Measurements from ENCODE around the gene VPS4A.

VPS4A gene

DNA sequence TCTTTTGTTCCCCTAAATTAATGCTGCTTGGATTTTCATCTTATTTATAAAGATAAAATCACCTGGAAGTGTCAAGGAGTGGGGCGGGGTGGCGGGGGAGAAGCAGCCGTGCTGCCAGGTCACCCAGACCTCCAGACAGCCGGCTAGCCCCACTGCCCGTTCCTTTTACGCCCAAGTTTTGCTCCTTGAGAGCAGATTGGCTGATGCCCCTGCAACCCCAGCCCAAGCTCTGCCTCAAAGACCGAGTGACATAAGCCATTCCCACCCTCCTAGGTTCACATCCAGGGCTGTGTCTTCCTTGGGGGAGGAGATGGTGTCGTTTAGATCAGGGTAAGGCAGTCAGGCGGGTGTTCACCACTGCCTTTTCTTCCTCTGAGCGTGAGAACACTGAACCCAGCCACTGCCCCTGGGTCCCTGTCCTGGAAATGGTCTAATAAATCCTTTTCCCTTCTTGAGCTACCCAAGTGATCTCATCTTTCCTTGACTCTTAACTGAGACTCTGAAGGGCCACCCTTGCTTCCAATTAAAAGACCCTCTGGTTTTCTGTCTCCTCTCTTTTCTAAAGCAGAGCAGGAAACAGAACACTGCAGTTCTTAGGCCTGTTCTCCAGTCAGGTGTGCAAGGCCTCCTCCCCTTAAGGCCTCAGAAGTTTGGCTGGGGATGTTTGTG is 13.6 kb downstream of the VPS4A start:
- no peak for ATAC-seq
- no peak for TF ChIP-seq ESRRG (CRISPR knock-in tag; IDR thresholded peaks at IDR 0.05)
- no peak for TF ChIP-seq GLIS3 (CRISPR knock-in tag; IDR thresholded peaks at IDR 0.05)
- TF ChIP-seq ISL1 (CRISPR knock-in tag; IDR thresholded peaks at IDR 0.05), result no peak
- TF ChIP-seq PPARA (CRISPR knock-in tag; IDR thresholded peaks at IDR 0.05; ENCODE audit: borderline replicate concordance), result no peak
- TF ChIP-seq, protein P1, sequence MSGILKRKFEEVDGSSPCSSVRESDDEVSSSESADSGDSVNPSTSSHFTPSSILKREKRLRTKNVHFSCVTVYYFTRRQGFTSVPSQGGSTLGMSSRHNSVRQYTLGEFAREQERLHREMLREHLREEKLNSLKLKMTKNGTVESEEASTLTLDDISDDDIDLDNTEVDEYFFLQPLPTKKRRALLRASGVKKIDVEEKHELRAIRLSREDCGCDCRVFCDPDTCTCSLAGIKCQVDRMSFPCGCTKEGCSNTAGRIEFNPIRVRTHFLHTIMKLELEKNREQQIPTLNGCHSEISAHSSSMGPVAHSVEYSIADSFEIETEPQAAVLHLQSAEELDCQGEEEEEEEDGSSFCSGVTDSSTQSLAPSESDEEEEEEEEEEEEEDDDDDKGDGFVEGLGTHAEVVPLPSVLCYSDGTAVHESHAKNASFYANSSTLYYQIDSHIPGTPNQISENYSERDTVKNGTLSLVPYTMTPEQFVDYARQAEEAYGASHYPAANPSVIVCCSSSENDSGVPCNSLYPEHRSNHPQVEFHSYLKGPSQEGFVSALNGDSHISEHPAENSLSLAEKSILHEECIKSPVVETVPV (CRISPR knock-in tag; IDR thresholded peaks at IDR 0.05), result no peak
- TF ChIP-seq, protein P2, sequence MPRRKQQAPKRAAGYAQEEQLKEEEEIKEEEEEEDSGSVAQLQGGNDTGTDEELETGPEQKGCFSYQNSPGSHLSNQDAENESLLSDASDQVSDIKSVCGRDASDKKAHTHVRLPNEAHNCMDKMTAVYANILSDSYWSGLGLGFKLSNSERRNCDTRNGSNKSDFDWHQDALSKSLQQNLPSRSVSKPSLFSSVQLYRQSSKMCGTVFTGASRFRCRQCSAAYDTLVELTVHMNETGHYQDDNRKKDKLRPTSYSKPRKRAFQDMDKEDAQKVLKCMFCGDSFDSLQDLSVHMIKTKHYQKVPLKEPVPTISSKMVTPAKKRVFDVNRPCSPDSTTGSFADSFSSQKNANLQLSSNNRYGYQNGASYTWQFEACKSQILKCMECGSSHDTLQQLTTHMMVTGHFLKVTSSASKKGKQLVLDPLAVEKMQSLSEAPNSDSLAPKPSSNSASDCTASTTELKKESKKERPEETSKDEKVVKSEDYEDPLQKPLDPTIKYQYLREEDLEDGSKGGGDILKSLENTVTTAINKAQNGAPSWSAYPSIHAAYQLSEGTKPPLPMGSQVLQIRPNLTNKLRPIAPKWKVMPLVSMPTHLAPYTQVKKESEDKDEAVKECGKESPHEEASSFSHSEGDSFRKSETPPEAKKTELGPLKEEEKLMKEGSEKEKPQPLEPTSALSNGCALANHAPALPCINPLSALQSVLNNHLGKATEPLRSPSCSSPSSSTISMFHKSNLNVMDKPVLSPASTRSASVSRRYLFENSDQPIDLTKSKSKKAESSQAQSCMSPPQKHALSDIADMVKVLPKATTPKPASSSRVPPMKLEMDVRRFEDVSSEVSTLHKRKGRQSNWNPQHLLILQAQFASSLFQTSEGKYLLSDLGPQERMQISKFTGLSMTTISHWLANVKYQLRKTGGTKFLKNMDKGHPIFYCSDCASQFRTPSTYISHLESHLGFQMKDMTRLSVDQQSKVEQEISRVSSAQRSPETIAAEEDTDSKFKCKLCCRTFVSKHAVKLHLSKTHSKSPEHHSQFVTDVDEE (CRISPR knock-in tag; IDR thresholded peaks at IDR 0.05), result no peak
- TF ChIP-seq, protein P3, sequence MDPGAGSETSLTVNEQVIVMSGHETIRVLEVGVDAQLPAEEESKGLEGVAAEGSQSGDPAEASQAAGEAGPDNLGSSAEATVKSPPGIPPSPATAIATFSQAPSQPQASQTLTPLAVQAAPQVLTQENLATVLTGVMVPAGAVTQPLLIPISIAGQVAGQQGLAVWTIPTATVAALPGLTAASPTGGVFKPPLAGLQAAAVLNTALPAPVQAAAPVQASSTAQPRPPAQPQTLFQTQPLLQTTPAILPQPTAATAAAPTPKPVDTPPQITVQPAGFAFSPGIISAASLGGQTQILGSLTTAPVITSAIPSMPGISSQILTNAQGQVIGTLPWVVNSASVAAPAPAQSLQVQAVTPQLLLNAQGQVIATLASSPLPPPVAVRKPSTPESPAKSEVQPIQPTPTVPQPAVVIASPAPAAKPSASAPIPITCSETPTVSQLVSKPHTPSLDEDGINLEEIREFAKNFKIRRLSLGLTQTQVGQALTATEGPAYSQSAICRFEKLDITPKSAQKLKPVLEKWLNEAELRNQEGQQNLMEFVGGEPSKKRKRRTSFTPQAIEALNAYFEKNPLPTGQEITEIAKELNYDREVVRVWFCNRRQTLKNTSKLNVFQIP (CRISPR knock-in tag; IDR thresholded peaks at IDR 0.05; ENCODE audit: borderline replicate concordance, low read depth), result no peak
- TF ChIP-seq SNAI2 (CRISPR knock-in tag; IDR thresholded peaks at IDR 0.05), result no peak
- TF ChIP-seq, protein P4, sequence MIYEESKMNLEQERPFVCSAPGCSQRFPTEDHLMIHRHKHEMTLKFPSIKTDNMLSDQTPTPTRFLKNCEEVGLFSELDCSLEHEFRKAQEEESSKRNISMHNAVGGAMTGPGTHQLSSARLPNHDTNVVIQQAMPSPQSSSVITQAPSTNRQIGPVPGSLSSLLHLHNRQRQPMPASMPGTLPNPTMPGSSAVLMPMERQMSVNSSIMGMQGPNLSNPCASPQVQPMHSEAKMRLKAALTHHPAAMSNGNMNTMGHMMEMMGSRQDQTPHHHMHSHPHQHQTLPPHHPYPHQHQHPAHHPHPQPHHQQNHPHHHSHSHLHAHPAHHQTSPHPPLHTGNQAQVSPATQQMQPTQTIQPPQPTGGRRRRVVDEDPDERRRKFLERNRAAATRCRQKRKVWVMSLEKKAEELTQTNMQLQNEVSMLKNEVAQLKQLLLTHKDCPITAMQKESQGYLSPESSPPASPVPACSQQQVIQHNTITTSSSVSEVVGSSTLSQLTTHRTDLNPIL (CRISPR knock-in tag; IDR thresholded peaks at IDR 0.05; ENCODE audit: low read depth), result no peak
- TF ChIP-seq OSR1 (CRISPR knock-in tag; IDR thresholded peaks at IDR 0.05), result no peak
- no peak for TF ChIP-seq RARB (CRISPR knock-in tag; IDR thresholded peaks at IDR 0.05)
- TF ChIP-seq ZC3H10 (CRISPR knock-in tag; IDR thresholded peaks at IDR 0.05), result no peak

DNA sequence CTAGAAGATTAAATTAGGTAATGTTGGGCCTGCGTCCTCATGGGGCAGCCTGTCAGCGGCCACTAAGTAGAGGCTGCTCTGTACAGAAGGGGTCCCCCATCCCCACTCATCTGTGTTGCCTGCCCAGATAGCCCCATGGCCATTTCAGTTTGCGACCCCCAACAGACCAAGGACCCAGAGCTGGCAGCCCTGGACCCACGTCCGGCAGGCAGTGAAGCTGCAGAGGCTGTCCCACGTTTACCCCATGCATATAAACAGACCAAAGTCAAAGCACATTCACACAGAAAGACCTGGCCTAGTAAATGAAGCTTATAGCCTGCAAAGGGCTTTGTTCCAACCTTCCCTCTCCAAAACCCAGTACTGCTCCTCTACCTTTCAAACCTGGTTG is 14.6 kb downstream of the VPS4A start:
- no peak for ATAC-seq

More for the DNA sequence above, 14.6 kb downstream of the VPS4A start:
- TF ChIP-seq, protein P2 (CRISPR knock-in tag; IDR thresholded peaks at IDR 0.05), result no peak
- no peak for TF ChIP-seq ZNF70 (CRISPR knock-in tag; IDR thresholded peaks at IDR 0.05)
- no peak for TF ChIP-seq SNAI2 (CRISPR knock-in tag; IDR thresholded peaks at IDR 0.05)
- no peak for TF ChIP-seq ARNTL (CRISPR knock-in tag; IDR thresholded peaks at IDR 0.05; ENCODE audit: borderline replicate concordance, low read depth)
- TF ChIP-seq OSR1 (CRISPR knock-in tag; IDR thresholded peaks at IDR 0.05), result no peak
- TF ChIP-seq, protein P5, sequence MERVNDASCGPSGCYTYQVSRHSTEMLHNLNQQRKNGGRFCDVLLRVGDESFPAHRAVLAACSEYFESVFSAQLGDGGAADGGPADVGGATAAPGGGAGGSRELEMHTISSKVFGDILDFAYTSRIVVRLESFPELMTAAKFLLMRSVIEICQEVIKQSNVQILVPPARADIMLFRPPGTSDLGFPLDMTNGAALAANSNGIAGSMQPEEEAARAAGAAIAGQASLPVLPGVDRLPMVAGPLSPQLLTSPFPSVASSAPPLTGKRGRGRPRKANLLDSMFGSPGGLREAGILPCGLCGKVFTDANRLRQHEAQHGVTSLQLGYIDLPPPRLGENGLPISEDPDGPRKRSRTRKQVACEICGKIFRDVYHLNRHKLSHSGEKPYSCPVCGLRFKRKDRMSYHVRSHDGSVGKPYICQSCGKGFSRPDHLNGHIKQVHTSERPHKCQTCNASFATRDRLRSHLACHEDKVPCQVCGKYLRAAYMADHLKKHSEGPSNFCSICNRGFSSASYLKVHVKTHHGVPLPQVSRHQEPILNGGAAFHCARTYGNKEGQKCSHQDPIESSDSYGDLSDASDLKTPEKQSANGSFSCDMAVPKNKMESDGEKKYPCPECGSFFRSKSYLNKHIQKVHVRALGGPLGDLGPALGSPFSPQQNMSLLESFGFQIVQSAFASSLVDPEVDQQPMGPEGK (CRISPR knock-in tag; IDR thresholded peaks at IDR 0.05; ENCODE audit: borderline replicate concordance), result no peak
